ENCODE measurements around the gene RAD51B. TPM values are rescaled to one million over a fixed set of nuclear protein-coding genes. Genes with fewer than 3 reads are reported as not detected.

RAD51B gene
- polyA plus RNA-seq, 1 donor (not counting 4 experiments of a cell fraction or from before 2014, with no cell fraction given), result 13.3 TPM

DNA sequence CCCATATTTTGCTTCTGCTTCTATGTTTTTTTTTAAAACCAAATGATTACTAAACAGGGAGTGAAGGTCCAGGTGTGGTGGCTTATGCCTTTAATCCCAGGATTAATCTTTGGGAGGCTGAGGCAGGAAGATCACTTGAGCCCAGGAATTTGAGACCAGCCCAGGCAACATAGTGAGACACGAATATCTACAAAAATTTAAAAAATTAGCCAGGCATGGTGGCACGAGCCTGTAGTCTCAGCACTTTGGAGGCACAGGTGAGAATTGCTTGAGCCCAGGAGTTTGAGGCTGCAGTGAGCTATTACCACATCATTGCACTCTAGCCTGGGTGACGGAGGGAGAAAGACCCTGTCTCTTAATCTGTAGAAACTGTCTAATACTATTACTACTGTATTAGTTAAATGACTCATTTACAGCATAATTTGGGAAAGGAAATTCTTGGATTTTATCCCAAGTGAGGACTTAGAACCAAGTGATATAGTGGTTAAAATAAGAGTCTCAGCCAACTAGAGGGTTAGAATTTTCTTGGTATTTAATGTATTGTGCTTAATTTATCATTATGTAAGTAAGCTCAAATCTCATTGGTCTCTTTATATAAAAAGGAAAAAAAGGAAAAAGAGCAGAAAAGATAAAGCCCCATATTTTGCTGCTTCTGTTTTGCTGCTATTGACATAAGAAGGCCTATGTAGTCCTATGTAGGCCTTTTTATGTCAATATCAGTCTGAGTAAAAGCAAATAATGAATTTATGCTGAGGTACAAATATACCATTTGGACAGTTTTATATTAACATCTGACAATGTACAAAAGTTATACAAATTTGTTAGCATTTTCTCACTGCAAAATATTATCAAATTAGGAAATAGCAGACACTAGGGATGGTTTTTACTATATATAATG, 163.4 kb downstream of the RAD51B start:
- H3K4me1 ChIP-seq (ENCODE audit: control insufficient read depth, extremely low read depth, insufficient read depth, low read length), result peaks cover 9% of the 10 kb centered on the region
- no peak overlapping the region for H3K27ac ChIP-seq (ENCODE audit: control insufficient read depth, insufficient read depth, low read length)
- dilution Hi-C loops (cut with MboI; ENCODE audit: extremely low pct_ligation_motif_present, low sequenced_read_pairs), result no loop called here
- no peak overlapping the region for H3K9ac ChIP-seq (ENCODE audit: control insufficient read depth, extremely low read depth, insufficient read depth, low read length)
- H3K79me2 ChIP-seq (ENCODE audit: control insufficient read depth, insufficient read depth, low read length), result no peaks in the 10 kb centered on the region
- no peaks in the 10 kb centered on the region for H3K27me3 ChIP-seq (ENCODE audit: control insufficient read depth, extremely low read depth, insufficient read depth, low read length)
- H4K20me1 ChIP-seq (ENCODE audit: control insufficient read depth, extremely low read depth, insufficient read depth, low read length), result no peaks in the 10 kb centered on the region
- no peak overlapping the region for H3K4me3 ChIP-seq (ENCODE audit: control insufficient read depth in 2 of 3, extremely low read depth in 1 of 3, insufficient read depth in 2 of 3, low read depth in 1 of 3, low read length in 3 of 3)
- no peaks in the 10 kb centered on the region for H3K36me3 ChIP-seq (ENCODE audit: control insufficient read depth in 2 of 2, extremely low read depth in 1 of 2, insufficient read depth in 2 of 2, low read length in 2 of 2)
- DNase-seq (ENCODE audit: low read depth, low spot score), result no peak
- FAIRE-seq, result no peak
- H3K4me2 ChIP-seq (ENCODE audit: control insufficient read depth, extremely low read depth, insufficient read depth, low read depth, low read length), result no peak overlapping the region
- TF ChIP-seq EZH2 (IDR thresholded peaks at IDR 0.05; ENCODE audit: low read length), result no peak
- no peak for TF ChIP-seq CTCF (optimal IDR thresholded peaks at IDR 0.05 in 1 of 3, IDR thresholded peaks at IDR 0.05 in 1 of 3, conservative IDR thresholded peaks at IDR 0.05 in 1 of 3; ENCODE audit: extremely low read depth in 1 of 3, insufficient read depth in 2 of 3, low read length in 3 of 3)
- no peaks in the 10 kb centered on the region for H3K9me1 ChIP-seq (ENCODE audit: control insufficient read depth, extremely low read depth, insufficient read depth, low read length)
- no peaks in the 10 kb centered on the region for H3K9me3 ChIP-seq (ENCODE audit: control insufficient read depth, low read depth, low read length)
- no peak overlapping the region for H2AFZ ChIP-seq (ENCODE audit: control insufficient read depth, low read length)

- no peak overlapping the region for H3K9ac ChIP-seq (ENCODE audit: control insufficient read depth, extremely low read depth, insufficient read depth, low read length)
- H3K4me1 ChIP-seq (ENCODE audit: control insufficient read depth, extremely low read depth, insufficient read depth, low read length), result peaks cover 11% of the 10 kb centered on the region
- H4K20me1 ChIP-seq (ENCODE audit: control insufficient read depth, extremely low read depth, insufficient read depth, low read length), result no peaks in the 10 kb centered on the region
- no peaks in the 10 kb centered on the region for H3K27me3 ChIP-seq (ENCODE audit: control insufficient read depth, extremely low read depth, insufficient read depth, low read length)
- no peaks in the 10 kb centered on the region for H3K9me3 ChIP-seq (ENCODE audit: control insufficient read depth, low read depth, low read length)
- H3K9me1 ChIP-seq (ENCODE audit: control insufficient read depth, extremely low read depth, insufficient read depth, low read length), result no peaks in the 10 kb centered on the region
- H3K27ac ChIP-seq (ENCODE audit: control insufficient read depth, insufficient read depth, low read length), result no peak overlapping the region
- dilution Hi-C loops (cut with MboI; ENCODE audit: extremely low pct_ligation_motif_present, low sequenced_read_pairs), result no loop called here
- no peak overlapping the region for H2AFZ ChIP-seq (ENCODE audit: control insufficient read depth, low read length)
- no peak overlapping the region for H3K4me3 ChIP-seq (ENCODE audit: control insufficient read depth in 2 of 3, extremely low read depth in 1 of 3, insufficient read depth in 2 of 3, low read depth in 1 of 3, low read length in 3 of 3)
- TF ChIP-seq EZH2 (IDR thresholded peaks at IDR 0.05; ENCODE audit: low read length) (no peak), CTCF (optimal IDR thresholded peaks at IDR 0.05 in 1 of 3, IDR thresholded peaks at IDR 0.05 in 1 of 3, conservative IDR thresholded peaks at IDR 0.05 in 1 of 3; ENCODE audit: extremely low read depth in 1 of 3, insufficient read depth in 2 of 3, low read length in 3 of 3) (no peak)
- no peaks in the 10 kb centered on the region for H3K36me3 ChIP-seq (ENCODE audit: control insufficient read depth in 2 of 2, extremely low read depth in 1 of 2, insufficient read depth in 2 of 2, low read length in 2 of 2)
- DNase-seq (ENCODE audit: low read depth, low spot score) (no peak), FAIRE-seq (no peak)
- no peaks in the 10 kb centered on the region for H3K79me2 ChIP-seq (ENCODE audit: control insufficient read depth, insufficient read depth, low read length)
- H3K4me2 ChIP-seq (ENCODE audit: control insufficient read depth, extremely low read depth, insufficient read depth, low read depth, low read length), result no peak overlapping the region
These were observed 164.7 kb downstream of the RAD51B start for GRCh38 chr14:67984274-67984673.

Measured in keratinocyte (primary cell).